Regular cardiac myocyte (primary cell): Measurements from ENCODE around the gene CDT1. TPM values are rescaled to one million over a fixed set of nuclear protein-coding genes. Genes with fewer than 3 reads are reported as not detected.

Experiments used
- total RNA-seq: library from RNA; depleted of rRNA; stranded (reverse); fragments of >200 nt; gene quantifications from 2 replicates; pipeline ENCODE4 v1.2.3, GENCODE V29; 2014

The CDT1 gene
- total RNA-seq, result 3.9 and 19.4 TPM in 2 replicates

GRCh38 chr16:88803264-88803987 is at the start of gene CDT1:
Gene CDT1, plus strand, starts transcription at chr16:88803789. Its CDS starts 43 bp downstream, at chr16:88803832.

GRCh38 chr16:88785106-88785924 is 18.3 kb upstream of the CDT1 start, which contains the start of gene PIEZO1:
Gene PIEZO1, minus strand, starts transcription at chr16:88785220. Its CDS starts 256 bp downstream, at chr16:88784964.

GRCh38 chr16:88811769-88812512 is 8.4 kb downstream of the CDT1 start, which contains the start of gene APRT:
Gene APRT, minus strand, starts transcription at chr16:88811928. Its CDS starts 29 bp downstream, at chr16:88811899.

GRCh38 chr16:88856828-88857727 is 53.5 kb downstream of the CDT1 start, which contains the start of the genes GALNS and TRAPPC2L:
Gene GALNS, minus strand, starts transcription at chr16:88856947. Its CDS starts 70 bp downstream, at chr16:88856877.
Gene TRAPPC2L, plus strand, starts transcription at chr16:88857127. Its CDS starts 24 bp downstream, at chr16:88857151.

Other genes starting within 250 kb of the CDT1 start
- 9.6 and 22.6 TPM in 2 replicates for gene ZC3H18, start 233.4 kb upstream of the CDT1 start, total RNA-seq
- not detected in 2 replicates for gene IL17C, start 165.2 kb upstream of the CDT1 start, total RNA-seq
- gene CYBA, start 152.7 kb upstream of the CDT1 start, total RNA-seq, result 247 and 346 TPM in 2 replicates
- 41.0 and 45.1 TPM in 2 replicates for gene MVD, start 140.7 kb upstream of the CDT1 start, total RNA-seq
- not detected in 2 replicates for gene SNAI3, start 117.3 kb upstream of the CDT1 start, total RNA-seq
- 11.9 and 15.8 TPM in 2 replicates for gene RNF166, start 97.4 kb upstream of the CDT1 start, total RNA-seq
- 13.0 and 34.1 TPM in 2 replicates for gene CTU2, start 97.3 kb upstream of the CDT1 start, total RNA-seq
- gene PIEZO1, start 18.6 kb upstream of the CDT1 start, total RNA-seq, result 140 and 243 TPM in 2 replicates
- gene APRT, start 8.1 kb downstream of the CDT1 start, total RNA-seq, result 57.5 and 76.3 TPM in 2 replicates
- gene GALNS, start 53.2 kb downstream of the CDT1 start, total RNA-seq, result 16.5 and 21.1 TPM in 2 replicates
- 36.4 and 53.1 TPM in 2 replicates for gene TRAPPC2L, start 53.3 kb downstream of the CDT1 start, total RNA-seq
- gene PABPN1L, start 62.9 kb downstream of the CDT1 start, total RNA-seq, result not detected in 2 replicates
- not detected in 2 replicates for gene CBFA2T3, start 173.4 kb downstream of the CDT1 start, total RNA-seq